ENCODE data around the gene SPRED1.
A peak's percentile ranks its signal among the peaks of the same experiment; 100 is the strongest.

SPRED1 gene

DNA sequence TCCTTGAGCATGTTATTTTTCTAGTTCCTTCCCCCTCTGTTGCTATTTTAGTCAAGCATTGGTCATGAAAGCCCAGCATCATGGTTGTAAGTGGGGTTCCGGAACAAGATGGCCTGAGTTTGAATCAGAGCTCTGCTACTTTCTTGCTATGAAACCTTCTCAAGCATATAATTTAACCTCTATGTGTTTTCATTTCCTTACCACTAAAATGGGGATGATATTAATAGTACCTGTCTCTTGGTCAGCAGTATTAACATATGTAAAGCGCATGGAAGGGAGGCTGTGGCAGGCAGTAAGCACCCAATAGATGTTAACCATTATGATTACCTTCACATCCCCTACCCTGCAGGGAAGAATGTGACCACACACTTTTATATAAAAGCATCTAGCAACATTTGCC lies 14.3 kb upstream of the SPRED1 start:
- Histone ChIP-seq H3K4me3 (ENCODE audit: low read depth in 1 of 2, low read length in 2 of 2) (no peak overlapping the region), H3K4me1 (ENCODE audit: control insufficient read depth in 1 of 2, insufficient read depth in 2 of 2, low read length in 2 of 2) (no peaks in the 10 kb centered on the region), H3K27ac (ENCODE audit: low read length) (no peak overlapping the region), H3K36me3 (ENCODE audit: control insufficient read depth in 1 of 2, insufficient read depth in 2 of 2, low read length in 2 of 2) (no peaks in the 10 kb centered on the region), H3K9me3 (ENCODE audit: control insufficient read depth in 1 of 2, low read length in 2 of 2) (no peaks in the 10 kb centered on the region), H3K27me3 (ENCODE audit: low read depth, low read length) (no peaks in the 10 kb centered on the region)

DNA sequence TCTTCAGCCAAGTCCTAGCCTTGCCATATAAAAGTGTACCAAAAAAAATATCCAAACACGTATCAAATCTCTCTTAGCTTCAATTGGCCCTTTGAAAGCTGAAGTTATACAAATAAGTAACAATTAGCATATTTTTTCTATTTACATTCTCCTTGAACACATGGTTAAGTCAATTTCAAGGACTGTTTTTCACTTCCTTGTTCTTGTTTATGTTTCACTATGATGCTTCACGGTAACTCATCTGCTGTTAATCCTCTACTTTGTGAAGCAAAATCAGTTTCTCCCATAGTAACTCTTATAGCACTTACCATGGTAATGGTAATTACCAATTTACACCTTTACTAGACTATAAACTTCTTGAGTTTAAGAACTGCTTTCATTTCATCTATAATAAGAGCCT lies 10.6 kb upstream of the SPRED1 start:
- no peaks in the 10 kb centered on the region for H3K27me3 ChIP-seq (ENCODE audit: low read depth, low read length)
- H3K4me1 ChIP-seq (ENCODE audit: control insufficient read depth in 1 of 2, insufficient read depth in 2 of 2, low read length in 2 of 2): no peaks in the 10 kb centered on the region
- no peaks in the 10 kb centered on the region for H3K9me3 ChIP-seq (ENCODE audit: control insufficient read depth in 1 of 2, low read length in 2 of 2)
- no peak overlapping the region for H3K4me3 ChIP-seq (ENCODE audit: low read depth in 1 of 2, low read length in 2 of 2)
- no peaks in the 10 kb centered on the region for H3K36me3 ChIP-seq (ENCODE audit: control insufficient read depth in 1 of 2, insufficient read depth in 2 of 2, low read length in 2 of 2)
- no peak overlapping the region for H3K27ac ChIP-seq (ENCODE audit: low read length)

GRCh38 chr15:38243278-38244055 lies 9.2 kb upstream of the SPRED1 start:
- Histone ChIP-seq H3K9me3 (ENCODE audit: control insufficient read depth in 1 of 2, low read length in 2 of 2) (no peaks in the 10 kb centered on the region), H3K4me1 (ENCODE audit: control insufficient read depth in 1 of 2, insufficient read depth in 2 of 2, low read length in 2 of 2) (no peaks in the 10 kb centered on the region), H3K4me3 (ENCODE audit: low read depth in 1 of 2, low read length in 2 of 2) (no peak overlapping the region), H3K36me3 (ENCODE audit: control insufficient read depth in 1 of 2, insufficient read depth in 2 of 2, low read length in 2 of 2) (no peaks in the 10 kb centered on the region), H3K27me3 (ENCODE audit: low read depth, low read length) (no peaks in the 10 kb centered on the region), H3K27ac (ENCODE audit: low read length) (no peak overlapping the region)

DNA sequence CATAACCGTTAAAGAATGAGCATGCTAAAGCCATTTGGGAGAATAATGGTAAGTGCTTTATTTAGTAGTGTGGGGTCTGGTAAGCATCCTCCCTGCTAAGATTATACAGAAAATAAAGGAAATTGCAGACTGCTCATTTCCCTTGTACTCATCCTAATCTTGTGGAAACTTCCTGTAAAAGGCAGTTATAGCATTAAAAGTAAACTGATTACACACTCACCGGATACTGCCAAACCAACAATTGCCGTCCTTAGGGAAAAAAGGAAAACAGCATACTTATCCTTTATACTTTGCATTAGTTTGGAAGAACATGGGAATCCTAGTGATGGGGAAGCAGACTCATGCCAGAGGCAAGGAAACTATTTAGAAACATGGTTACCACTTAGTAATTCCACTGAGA lies 5.3 kb upstream of the SPRED1 start:
- no peak overlapping the region for H3K27ac ChIP-seq (ENCODE audit: low read length)
- no peaks in the 10 kb centered on the region for H3K27me3 ChIP-seq (ENCODE audit: low read depth, low read length)
- H3K9me3 ChIP-seq (ENCODE audit: control insufficient read depth in 1 of 2, low read length in 2 of 2): no peaks in the 10 kb centered on the region
- H3K36me3 ChIP-seq (ENCODE audit: control insufficient read depth in 1 of 2, insufficient read depth in 2 of 2, low read length in 2 of 2): peaks cover 0 to 4% of the 10 kb centered on the region in 2 donors
- peaks cover 0 to 6% of the 10 kb centered on the region in 2 donors for H3K4me1 ChIP-seq (ENCODE audit: control insufficient read depth in 1 of 2, insufficient read depth in 2 of 2, low read length in 2 of 2)
- H3K4me3 ChIP-seq (ENCODE audit: low read depth in 1 of 2, low read length in 2 of 2): no peak overlapping the region

DNA sequence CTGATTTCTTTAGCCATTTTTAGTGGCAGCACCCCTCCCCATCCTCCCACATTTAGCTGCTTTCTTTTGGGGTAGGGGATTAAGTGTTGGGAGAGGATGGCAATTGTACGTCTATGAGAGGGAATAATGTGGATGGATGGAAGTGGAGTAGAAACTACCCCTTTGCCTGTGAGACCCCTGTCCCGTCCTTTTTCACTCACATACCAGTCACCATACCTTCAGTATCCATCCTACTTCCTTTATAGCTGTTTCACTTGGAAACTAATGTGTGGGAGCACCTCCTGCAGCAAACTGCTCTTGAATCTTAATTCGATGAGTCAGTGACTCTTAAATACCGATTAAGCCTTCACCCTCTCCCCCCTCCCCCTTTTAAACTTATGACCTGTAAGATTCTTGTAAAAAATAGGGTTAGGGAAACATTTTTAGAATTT lies 730 bp downstream of the SPRED1 start:
- H3K27me3 ChIP-seq (ENCODE audit: low read depth, low read length): no peaks in the 10 kb centered on the region
- no peaks in the 10 kb centered on the region for H3K9me3 ChIP-seq (ENCODE audit: control insufficient read depth in 1 of 2, low read length in 2 of 2)
- peaks cover 0 to 6% of the 10 kb centered on the region in 2 donors for H3K36me3 ChIP-seq (ENCODE audit: control insufficient read depth in 1 of 2, insufficient read depth in 2 of 2, low read length in 2 of 2)
- peaks cover 3 to 14% of the 10 kb centered on the region in 2 donors for H3K4me1 ChIP-seq (ENCODE audit: control insufficient read depth in 1 of 2, insufficient read depth in 2 of 2, low read length in 2 of 2)
- peak overlapping the region; percentile 87 for H3K27ac ChIP-seq (ENCODE audit: low read length)
- peak overlapping the region; percentile 74 to 79 for H3K4me3 ChIP-seq (ENCODE audit: low read depth in 1 of 2, low read length in 2 of 2)

- Histone ChIP-seq H3K27ac (ENCODE audit: low read length) (peak overlapping the region; percentile 87), H3K9me3 (ENCODE audit: control insufficient read depth in 1 of 2, low read length in 2 of 2) (no peaks in the 10 kb centered on the region), H3K36me3 (ENCODE audit: control insufficient read depth in 1 of 2, insufficient read depth in 2 of 2, low read length in 2 of 2) (peaks cover 0 to 6% of the 10 kb centered on the region in 2 donors), H3K4me1 (ENCODE audit: control insufficient read depth in 1 of 2, insufficient read depth in 2 of 2, low read length in 2 of 2) (peaks cover 3 to 14% of the 10 kb centered on the region in 2 donors), H3K27me3 (ENCODE audit: low read depth, low read length) (no peaks in the 10 kb centered on the region), H3K4me3 (ENCODE audit: low read depth in 1 of 2, low read length in 2 of 2) (peak overlapping the region; percentile 74 to 79)
Measured at GRCh38 chr15:38254051-38254883, 1.6 kb downstream of the SPRED1 start.

- H3K4me1 ChIP-seq (ENCODE audit: control insufficient read depth in 1 of 2, insufficient read depth in 2 of 2, low read length in 2 of 2): peaks cover 3 to 13% of the 10 kb centered on the region in 2 donors
Measured at GRCh38 chr15:38255690-38256089, 3.1 kb downstream of the SPRED1 start.

DNA sequence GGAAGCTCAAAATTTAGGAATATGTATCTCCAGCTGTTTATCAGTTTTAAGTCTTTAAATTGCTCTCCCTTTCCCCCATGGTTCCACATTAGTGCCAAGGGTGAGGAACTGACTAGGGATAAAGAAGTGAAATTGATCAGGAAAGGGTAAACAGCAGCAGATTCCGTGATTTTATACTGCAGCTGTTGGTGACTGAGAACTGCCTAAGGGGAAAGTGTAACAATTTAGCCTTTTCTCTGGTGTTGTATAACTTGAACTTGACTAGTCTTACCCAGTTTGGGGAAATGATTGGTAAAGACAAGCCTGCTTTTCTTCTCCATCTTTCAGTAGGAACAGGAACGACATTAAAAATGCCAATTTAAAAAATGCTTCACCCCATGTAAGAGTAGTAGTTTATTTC lies 5.0 kb downstream of the SPRED1 start:
- H3K27ac ChIP-seq (ENCODE audit: low read length): peak overlapping the region; percentile 24

More at GRCh38 chr15:38255690-38256089, 3.1 kb downstream of the SPRED1 start:
- Histone ChIP-seq H3K27me3 (ENCODE audit: low read depth, low read length) (no peaks in the 10 kb centered on the region), H3K27ac (ENCODE audit: low read length) (peak overlapping the region; percentile 74), H3K36me3 (ENCODE audit: control insufficient read depth in 1 of 2, insufficient read depth in 2 of 2, low read length in 2 of 2) (peaks cover 0 to 6% of the 10 kb centered on the region in 2 donors), H3K9me3 (ENCODE audit: control insufficient read depth in 1 of 2, low read length in 2 of 2) (no peaks in the 10 kb centered on the region), H3K4me3 (ENCODE audit: low read depth in 1 of 2, low read length in 2 of 2) (peak overlapping the region; percentile 74 to 79)

GRCh38 chr15:38259134-38259533 lies 6.5 kb downstream of the SPRED1 start:
- no peak overlapping the region for H3K4me3 ChIP-seq (ENCODE audit: low read depth in 1 of 2, low read length in 2 of 2)
- no peaks in the 10 kb centered on the region for H3K9me3 ChIP-seq (ENCODE audit: control insufficient read depth in 1 of 2, low read length in 2 of 2)
- no peaks in the 10 kb centered on the region for H3K27me3 ChIP-seq (ENCODE audit: low read depth, low read length)
- H3K36me3 ChIP-seq (ENCODE audit: control insufficient read depth in 1 of 2, insufficient read depth in 2 of 2, low read length in 2 of 2): no peaks in the 10 kb centered on the region
- no peak overlapping the region for H3K27ac ChIP-seq (ENCODE audit: low read length)
- peaks cover 3 to 8% of the 10 kb centered on the region in 2 donors for H3K4me1 ChIP-seq (ENCODE audit: control insufficient read depth in 1 of 2, insufficient read depth in 2 of 2, low read length in 2 of 2)

More for the DNA sequence above, 5.0 kb downstream of the SPRED1 start:
- Histone ChIP-seq H3K9me3 (ENCODE audit: control insufficient read depth in 1 of 2, low read length in 2 of 2) (no peaks in the 10 kb centered on the region), H3K36me3 (ENCODE audit: control insufficient read depth in 1 of 2, insufficient read depth in 2 of 2, low read length in 2 of 2) (no peaks in the 10 kb centered on the region), H3K4me3 (ENCODE audit: low read depth in 1 of 2, low read length in 2 of 2) (peak overlapping the region in 1 of 2 donors; percentile 3), H3K27me3 (ENCODE audit: low read depth, low read length) (no peaks in the 10 kb centered on the region), H3K4me1 (ENCODE audit: control insufficient read depth in 1 of 2, insufficient read depth in 2 of 2, low read length in 2 of 2) (peaks cover 3 to 8% of the 10 kb centered on the region in 2 donors)

- peaks cover 2 to 3% of the 10 kb centered on the region in 2 donors for H3K4me1 ChIP-seq (ENCODE audit: control insufficient read depth in 1 of 2, insufficient read depth in 2 of 2, low read length in 2 of 2)
Measured at GRCh38 chr15:38260077-38260476, 7.4 kb downstream of the SPRED1 start.

DNA sequence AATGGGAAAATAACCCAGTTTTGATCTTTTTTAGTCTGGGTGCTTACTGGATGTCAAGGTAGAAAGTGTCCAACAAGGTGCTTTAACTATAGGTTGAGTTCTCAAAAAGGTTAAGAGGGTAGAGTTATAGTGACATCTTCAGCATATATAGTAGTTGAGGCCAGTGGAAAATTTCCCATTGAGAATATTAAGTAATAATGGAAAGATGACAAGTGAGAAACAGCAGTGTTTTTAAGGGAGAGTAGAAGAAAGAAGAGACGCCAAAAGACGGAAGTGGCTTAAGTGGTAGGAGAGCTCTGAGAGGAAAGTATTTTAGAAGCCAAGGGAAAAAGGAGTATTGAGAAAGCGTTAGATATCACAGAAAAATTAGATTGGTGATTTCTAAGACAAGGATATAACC lies 10.6 kb downstream of the SPRED1 start:
- Histone ChIP-seq H3K36me3 (ENCODE audit: control insufficient read depth in 1 of 2, insufficient read depth in 2 of 2, low read length in 2 of 2) (no peaks in the 10 kb centered on the region), H3K4me3 (ENCODE audit: low read depth in 1 of 2, low read length in 2 of 2) (no peak overlapping the region), H3K27ac (ENCODE audit: low read length) (no peak overlapping the region), H3K9me3 (ENCODE audit: control insufficient read depth in 1 of 2, low read length in 2 of 2) (no peaks in the 10 kb centered on the region), H3K4me1 (ENCODE audit: control insufficient read depth in 1 of 2, insufficient read depth in 2 of 2, low read length in 2 of 2) (peaks cover 0 to 5% of the 10 kb centered on the region in 2 donors), H3K27me3 (ENCODE audit: low read depth, low read length) (no peaks in the 10 kb centered on the region)

More at GRCh38 chr15:38260077-38260476, 7.4 kb downstream of the SPRED1 start:
- H3K4me3 ChIP-seq (ENCODE audit: low read depth in 1 of 2, low read length in 2 of 2): no peak overlapping the region
- H3K27ac ChIP-seq (ENCODE audit: low read length): no peak overlapping the region
- H3K27me3 ChIP-seq (ENCODE audit: low read depth, low read length): no peaks in the 10 kb centered on the region
- H3K36me3 ChIP-seq (ENCODE audit: control insufficient read depth in 1 of 2, insufficient read depth in 2 of 2, low read length in 2 of 2): no peaks in the 10 kb centered on the region
- H3K9me3 ChIP-seq (ENCODE audit: control insufficient read depth in 1 of 2, low read length in 2 of 2): no peaks in the 10 kb centered on the region
